ENCODE results near the gene APC2.

APC2 gene, protein sequence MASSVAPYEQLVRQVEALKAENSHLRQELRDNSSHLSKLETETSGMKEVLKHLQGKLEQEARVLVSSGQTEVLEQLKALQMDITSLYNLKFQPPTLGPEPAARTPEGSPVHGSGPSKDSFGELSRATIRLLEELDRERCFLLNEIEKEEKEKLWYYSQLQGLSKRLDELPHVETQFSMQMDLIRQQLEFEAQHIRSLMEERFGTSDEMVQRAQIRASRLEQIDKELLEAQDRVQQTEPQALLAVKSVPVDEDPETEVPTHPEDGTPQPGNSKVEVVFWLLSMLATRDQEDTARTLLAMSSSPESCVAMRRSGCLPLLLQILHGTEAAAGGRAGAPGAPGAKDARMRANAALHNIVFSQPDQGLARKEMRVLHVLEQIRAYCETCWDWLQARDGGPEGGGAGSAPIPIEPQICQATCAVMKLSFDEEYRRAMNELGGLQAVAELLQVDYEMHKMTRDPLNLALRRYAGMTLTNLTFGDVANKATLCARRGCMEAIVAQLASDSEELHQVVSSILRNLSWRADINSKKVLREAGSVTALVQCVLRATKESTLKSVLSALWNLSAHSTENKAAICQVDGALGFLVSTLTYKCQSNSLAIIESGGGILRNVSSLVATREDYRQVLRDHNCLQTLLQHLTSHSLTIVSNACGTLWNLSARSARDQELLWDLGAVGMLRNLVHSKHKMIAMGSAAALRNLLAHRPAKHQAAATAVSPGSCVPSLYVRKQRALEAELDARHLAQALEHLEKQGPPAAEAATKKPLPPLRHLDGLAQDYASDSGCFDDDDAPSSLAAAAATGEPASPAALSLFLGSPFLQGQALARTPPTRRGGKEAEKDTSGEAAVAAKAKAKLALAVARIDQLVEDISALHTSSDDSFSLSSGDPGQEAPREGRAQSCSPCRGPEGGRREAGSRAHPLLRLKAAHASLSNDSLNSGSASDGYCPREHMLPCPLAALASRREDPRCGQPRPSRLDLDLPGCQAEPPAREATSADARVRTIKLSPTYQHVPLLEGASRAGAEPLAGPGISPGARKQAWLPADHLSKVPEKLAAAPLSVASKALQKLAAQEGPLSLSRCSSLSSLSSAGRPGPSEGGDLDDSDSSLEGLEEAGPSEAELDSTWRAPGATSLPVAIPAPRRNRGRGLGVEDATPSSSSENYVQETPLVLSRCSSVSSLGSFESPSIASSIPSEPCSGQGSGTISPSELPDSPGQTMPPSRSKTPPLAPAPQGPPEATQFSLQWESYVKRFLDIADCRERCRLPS (N-terminal part only)

DNA sequence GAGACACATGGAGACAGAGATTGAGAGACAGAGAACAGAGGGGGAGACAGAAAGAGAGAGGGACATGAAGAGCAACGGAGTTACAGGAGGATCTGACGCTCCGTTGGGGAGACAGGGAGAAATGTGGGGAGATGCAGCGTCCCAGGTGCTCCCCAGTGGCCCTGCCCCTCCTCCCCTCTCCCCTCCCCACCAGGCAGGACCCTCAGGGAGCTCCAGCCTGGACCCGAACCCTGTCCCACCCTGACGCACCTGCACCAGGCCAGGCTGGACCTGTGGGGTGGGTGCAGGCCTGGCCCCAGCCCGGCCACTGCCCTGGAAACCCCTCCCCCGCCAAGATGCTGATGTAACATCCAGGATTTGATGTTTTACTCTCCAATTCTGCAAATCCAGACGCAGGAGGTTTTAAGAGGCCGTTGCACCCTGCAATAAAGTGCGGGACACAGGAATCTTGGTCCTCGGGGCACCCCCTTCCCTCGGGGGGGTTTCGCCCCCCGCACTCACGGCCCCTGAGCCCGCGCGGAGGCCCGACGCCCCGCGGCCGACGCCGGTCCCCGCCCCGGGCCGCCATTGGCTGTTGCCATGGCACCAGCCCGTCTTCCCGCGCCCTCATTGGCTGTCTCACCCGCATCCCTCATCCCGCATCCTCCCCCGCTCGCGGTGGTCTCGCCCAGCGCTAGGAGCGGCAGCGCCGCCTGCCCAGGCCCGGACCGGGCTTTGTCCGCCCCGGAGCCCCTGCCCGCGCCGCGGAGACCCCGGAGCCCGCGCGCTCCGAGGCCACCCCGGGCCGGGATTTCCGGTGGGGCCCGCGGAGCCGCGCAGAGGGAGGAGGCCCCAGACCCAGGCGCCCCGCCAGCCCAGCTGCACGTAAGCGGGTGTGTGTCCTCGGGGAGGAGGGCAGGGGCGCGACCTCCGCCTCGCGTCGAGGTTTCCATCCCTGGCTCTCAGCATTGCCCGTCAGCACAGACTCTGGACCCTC, at the start of gene APC2:
TSS of gene APC2 (plus strand) at position 655 of the 976 bp plus-strand sequence. CDS start 2,881 bp downstream, outside the sequence.
- DNase-seq (ENCODE audit: low read depth): no peak

DNA sequence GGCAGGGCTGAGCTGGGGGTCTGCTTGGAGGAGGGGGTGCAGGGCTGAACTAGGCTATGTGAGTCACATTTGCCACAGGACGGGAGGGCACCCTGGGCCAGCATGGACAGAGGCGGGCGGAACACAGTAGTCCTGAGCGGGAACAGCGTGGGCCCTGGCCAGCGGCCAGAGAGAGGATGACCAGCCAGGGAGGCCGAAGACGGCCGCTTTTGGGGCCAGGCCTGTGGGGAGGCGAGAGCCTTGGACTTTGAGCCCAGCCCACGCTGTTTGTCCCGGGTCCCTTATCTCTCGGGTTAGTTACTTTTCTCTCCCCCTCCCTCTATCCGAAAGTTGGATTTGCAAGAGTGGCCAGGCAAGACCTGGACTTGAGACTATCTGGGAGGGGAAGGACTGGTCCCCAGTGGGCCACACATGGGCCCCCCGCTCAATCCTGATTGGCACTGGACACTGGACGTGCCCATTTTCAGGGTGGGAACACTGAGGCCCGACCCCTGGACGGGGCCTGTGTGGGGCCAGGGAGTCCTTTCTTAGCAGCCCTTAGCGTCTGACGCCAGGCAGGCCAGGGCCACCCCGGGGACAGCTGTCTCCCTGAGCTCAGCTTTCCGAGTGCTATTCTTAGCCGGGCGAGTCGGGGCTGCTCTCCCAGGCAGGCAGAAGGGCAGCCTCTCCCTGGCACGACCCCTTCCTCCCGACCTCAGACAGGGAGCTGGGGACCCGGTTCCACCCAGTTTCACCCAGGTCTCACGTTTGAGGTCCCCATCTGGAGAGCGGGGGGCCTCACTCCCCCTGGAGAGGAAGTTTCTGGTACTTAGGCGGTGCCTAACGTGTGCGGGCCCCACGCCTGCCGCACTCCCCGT, 49.4 kb upstream of the APC2 start:
- DNase-seq (ENCODE audit: low read depth): no peak

DNA sequence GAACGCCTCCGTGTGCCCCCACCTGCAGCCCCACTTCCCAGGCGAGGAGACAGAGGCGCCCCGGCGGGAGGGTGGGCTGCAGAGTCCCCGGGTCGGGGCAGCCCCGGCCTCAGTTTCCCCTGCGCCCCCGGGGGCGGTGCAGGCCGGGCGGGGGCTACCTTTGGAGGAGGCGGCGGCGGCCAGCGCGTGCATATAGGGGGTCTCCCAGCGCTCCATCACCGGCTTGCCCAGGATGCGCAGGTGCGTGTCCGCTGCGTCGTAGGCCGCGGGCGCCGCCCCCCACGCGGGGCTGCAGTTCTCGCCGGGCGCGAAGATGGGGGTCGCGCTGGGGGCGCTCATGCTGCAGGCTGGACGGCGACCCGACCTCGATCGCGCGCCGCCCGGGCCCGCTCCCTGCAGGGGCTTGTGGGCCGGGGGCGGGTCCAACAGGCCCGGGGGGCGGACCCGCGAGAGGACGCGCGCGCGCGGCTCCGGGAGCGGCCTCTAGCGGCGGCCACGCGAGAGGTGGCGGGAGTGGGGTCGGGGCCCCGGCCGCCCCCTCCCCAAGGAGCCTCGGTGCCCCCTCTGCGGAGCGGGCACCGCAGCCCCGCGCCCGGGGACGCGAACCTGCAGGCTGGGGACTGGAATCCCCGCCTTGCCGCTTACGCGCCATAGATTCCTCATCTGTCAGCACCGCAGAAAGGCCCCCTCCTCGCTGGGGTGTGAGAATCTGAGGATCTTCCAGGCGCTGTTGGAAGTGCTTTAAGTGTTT, 48.6 kb upstream of the APC2 start, which contains the start of gene GAMT:
TSS of gene GAMT (minus strand) at position 405 of the 751 bp plus-strand sequence. CDS start at position 339, 66 bp downstream.
- peak; percentile 23 for DNase-seq (ENCODE audit: low read depth)

DNA sequence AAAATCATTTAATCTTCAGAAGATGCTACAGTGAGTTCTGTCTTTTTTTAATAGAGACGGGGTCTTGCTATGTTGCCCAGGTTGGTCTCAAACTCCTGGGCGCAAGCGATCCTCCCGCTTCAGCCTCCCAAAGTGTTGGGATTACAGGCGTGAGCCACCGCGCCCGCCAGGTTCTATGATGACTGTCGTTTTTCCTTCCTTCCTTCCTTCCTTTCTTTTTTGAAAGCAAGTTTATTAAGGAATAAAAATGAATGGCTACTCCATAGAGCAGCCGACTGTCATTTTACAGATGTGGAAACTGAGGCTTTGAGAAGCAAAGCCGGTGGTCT, 48.1 kb upstream of the APC2 start:
- no peak for DNase-seq (ENCODE audit: low read depth)

DNA sequence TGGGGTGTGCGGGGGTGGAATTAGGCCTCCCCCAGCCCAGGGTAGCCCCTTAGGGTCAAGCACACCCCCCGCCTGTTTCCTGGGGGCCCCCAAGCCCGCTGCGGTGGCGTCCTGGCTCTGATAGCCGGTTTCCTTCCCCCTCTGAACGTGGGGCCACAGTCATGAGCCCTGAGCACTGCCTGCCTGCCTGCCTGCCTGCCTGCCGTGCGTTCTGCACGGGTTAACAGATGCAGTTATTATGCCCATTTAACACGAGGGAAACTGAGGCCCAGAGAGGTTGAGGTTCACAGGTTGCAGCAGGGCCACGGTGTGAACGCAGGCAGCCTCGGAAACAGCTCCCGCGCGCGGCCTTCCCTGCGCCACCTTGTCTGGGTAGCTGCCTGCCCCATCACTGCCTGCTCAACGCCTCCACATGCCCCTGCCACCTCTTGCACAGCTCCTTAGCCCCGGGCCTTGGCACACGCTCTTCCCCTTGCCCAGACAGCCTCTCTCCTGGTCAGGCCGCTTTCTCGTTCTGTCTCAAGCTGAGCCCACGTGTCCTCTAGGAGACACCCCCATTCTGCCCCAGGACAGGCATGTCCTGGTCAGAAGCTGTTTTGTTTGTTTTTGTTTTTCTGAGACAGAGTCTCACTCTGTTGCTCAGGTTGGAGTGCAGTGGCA, 47.4 kb upstream of the APC2 start:
- DNase-seq (ENCODE audit: low read depth): no peak

DNA sequence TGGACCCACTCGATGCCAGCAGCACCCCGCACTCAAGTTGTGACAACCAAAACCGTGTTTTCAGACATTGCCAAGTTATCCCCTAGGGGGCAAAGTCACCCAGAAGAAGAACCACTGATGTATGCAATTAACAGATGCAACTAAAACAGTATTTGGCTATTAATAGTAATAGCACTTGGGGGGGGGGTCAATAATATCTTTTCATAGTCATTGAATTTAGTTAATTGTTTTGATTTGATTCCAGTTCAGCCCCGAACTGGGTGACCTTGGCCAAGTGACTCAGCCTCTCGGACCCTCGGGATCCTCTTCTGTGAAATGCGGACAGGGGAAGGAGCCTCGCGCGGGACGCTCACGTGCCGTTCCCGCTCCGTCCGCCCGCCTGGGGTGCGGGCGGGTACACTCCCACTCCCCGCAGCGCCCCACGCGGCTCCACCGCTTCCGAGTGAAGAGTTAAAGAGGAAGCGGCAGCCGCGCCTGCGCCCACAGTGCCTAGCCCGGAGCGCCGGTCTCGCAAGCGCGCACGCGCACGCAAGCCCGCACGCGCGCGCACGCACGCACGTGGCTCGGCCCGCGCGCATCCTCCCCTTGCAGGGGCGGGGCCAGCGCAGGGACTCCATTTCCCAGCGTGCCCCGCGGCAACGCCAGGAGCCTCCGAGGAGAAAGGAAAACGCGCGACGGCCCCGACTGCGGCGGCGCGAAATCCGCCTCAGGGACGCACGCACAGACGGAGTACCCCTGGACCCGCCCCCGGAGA, 43.0 kb upstream of the APC2 start:
- peak; percentile 99 for DNase-seq (ENCODE audit: low read depth)

DNA sequence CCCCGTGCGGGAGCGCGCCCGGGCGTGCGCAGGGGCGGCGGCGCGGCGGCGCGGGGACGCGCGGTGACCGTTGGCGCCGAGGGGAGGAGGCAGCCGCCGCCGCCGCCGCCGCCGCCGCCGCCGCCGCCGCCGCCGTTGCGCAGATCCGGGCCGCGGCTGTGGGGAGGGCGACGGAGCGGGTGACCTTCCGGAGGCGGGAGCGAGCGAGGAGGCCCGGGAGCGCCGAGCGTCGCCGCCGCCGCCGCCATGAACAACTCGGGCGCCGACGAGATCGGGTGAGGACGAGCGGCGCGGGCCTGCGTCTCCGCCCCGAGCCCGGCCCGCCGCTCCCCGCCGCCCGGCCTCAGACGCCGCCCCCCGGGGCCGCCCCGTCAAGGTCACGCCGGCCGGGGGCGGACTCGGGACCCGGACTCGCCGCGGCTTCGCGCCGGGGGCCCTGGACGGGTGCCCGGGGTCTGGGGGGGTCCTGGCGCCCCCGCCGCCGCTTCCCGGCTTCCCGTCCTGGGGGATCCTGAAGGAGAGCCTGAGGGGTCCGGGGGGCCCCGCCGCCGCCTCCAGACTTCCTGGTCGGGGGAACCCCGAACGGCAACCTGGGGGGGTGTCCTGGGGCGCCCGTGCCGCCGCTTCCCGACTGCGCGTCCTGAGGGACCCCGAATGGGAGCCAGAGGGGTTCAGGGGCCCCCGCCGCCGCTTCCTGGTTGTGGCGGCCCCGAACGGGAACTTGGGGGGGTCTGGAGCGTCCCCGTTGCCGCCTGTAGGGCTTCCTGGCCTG, 42.2 kb upstream of the APC2 start, which contains the start of gene DAZAP1:
TSS of gene DAZAP1 (plus strand) at position 59 of the 772 bp plus-strand sequence. CDS start at position 247, 188 bp downstream.
- peak; percentile 38 for DNase-seq (ENCODE audit: low read depth)

DNA sequence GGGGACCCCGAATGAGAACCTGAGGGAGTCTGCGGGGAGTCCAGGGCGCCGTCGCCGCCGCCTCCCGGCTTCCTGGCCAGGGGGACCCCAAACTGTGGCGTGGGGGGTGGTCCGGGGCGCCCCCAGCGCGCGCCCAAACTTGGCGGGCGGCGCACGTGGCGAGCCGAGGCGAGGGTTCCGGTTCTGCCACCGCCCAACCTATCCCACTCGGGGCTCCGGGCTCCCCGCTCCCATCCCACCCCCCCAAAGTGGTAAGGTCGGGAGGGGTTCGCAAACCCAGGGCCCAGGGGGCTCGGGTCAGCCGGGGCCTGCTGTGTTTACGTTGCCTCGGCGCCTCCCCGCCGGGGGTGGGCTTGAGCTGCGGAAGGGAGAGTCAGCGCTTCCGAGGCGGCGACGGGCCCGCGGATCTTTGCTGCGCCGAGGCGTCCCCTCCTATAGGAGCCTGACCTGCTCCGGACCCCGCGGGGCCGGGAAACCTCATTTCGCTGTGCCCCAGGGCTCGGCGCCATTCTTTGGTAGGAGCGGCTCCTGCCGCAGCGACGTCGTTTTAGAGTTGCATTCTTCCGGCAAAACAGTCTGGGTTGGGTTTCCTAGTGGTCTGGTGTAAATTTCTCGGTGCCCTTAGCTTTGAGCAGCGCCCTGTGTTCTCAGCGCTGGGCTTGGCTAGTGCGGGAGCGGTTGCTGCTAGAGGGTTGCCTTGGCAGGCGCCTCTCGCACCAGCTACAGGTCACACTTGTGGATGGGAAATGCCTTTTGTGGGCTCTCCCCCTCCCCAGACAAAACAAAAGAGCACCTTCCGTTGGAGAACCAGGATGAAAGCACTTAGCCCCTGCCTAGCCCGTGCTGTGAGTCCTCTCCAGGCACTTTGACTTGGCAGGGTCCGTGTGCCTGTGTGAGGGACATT, 41.4 kb upstream of the APC2 start:
- DNase-seq (ENCODE audit: low read depth): peak; percentile 34

DNA sequence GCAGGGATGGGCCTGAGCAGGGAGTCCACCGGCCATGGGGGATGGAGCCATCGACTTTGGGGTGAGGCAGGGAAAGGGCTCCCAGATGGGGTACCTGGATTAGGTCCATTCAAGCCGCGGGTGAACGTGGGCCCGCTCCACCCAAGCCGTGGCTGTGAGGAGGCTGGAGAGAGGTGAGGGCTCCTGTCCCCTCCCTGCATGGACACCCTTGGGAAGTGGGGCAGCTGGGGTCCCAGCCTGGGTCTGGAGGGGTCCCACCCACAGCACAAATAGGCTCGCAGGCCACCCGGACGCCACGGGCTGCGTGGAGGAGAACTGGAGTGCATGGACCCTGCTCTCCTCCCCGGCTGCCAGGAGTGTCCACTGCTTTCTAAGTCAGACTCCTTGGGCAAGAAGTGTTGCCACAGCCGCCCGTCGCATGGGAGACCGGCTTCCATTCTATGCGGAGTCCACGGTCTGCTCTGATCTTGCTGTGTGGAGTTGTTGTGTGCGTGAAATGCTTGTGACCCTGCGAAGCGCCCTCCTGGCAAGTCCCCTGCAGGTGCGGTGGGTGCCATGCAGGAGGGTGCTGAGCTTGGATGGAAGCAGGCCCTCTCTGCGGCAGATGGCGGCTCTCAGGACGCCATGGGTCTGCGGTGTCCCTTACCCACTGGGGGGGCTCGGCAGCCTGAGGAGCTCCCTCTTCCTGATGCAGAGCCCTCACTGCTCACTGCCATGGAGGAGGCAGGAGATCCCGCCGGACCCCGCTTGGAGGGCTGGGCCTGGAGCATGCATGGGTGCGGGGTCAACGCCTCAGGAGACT, 40.5 kb upstream of the APC2 start:
- DNase-seq (ENCODE audit: low read depth): no peak

DNA sequence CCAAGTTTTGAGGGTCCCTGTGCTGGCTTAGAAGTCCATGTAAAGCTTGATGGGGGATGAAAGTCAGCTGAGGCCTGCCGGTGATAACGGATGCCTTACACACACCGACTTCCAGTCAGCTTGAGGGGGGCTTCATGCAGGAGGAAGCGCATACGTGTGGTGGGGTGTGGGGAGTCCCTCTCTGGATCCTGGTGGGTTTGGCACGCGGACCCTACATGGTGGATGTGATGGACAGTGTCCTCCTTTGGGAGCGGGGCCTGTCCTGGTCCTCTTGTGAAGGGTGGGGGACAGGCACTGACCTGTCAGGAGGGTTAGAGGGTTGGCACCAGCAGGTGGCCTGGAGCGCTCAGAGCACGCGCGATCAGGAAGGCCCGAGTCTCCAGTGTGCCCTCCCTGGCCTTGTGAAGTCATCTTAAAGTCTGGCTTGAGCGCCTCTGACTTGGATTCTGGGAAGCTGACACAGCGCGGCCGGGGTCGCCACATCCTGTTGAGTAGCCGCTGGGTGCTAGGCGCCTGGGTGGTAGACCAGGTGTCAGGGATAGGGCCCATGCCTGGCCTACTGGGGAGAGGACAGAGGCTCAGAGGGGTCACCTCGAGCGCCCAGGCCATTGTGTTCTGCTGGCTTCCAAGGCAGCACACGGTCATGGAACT, 39.7 kb upstream of the APC2 start:
- DNase-seq (ENCODE audit: low read depth): no peak

DNA sequence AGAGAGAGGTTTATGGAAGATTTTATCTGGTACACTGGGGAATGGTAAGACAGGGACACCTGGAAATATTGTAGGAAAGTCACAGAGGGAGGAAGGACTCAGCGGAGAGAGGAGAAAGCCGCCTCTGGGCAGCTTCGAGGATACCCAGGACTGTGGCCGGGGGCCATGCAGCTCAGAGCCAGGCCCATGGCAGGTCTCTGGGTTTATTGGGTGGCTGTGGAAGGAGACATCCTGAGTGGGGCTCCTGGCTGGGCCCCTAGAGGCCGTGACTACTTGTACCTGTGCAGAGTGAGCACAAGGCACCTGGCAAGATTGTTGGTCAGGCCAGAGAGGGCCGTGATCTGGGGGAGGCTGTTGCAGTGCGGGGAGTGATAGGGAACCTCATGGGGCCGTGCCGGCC, 39.1 kb upstream of the APC2 start:
- DNase-seq (ENCODE audit: low read depth): no peak

DNA sequence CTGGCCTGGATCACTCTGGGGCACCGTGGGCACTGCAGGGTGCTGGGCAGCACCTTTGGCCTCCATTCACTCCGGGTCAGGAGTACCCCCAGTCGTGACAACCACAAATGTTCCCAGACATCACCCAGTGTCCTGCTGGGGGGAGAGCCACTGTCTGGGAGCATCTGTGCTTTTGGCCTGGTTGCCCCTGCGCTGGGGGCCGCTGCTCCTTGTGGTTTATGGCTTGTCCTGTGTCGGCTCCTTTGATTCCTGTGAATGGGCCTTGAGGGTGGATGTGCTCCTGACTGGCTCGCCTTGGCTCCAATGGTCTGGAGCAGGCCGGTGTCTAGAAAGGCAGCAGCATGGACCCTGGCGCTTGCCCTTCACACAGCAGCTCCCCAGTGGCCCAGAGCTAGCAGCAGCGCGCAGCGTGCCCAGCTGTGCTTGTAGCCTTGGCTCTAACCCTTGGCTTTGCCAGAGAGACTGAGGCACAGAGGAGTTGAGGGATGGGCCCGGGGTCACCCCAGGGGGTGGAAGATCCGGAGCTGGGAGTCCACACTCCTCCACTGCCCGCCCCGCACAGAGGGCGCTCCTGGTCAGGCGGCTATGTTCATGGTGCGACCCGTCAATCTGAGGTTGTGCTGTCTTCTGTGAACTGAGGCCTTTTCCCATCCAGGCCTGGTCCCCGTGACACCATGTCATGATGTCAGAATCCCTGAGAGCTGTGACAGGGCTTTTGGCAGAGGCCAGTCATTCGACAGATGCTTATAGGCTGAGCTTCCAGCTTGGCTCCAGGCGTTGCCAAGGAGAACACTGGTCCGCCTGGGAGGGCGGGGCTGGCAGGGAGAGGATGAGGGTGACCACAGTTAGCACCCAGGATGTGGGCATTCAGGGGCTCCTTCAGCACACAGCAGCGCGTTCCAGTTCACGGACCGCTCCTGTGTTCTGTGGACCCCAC, 38.4 kb upstream of the APC2 start:
- DNase-seq (ENCODE audit: low read depth): no peak

DNA sequence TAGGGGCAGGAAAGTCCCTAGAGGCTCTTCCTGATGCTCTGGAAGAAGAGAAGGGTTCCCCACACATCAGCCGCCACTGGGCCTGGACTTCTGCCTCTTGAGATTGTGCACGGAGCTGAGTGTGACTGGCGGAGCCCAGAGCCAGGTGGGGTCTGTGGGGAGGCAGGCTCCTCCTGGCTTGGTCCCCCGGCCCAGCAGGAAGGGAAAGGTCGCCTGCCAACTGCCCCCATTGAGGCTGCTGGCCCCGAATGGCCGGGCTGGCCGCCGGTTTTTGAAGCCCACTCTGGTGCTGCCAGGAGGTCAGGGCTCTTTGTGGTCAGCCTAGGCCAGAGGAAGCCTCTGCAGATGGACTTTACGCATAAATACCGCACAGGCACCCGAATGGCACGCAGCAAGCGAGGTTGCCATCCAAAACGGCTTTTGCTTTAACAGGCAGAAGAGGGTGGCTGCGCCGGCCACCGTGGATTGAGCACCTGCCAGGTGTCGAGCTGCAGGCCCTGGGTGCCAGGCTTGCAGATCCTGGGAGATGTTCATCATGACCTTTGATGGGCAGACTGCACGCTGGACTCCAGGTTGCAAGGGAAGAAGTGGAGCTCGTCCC, 37.5 kb upstream of the APC2 start:
- DNase-seq (ENCODE audit: low read depth): no peak

Measured in activated gamma-delta T cell treated with anti-CD3 and anti-CD28 coated beads, Interleukin-2, amount 50 U/mL, for 16 hours (primary cell).